PC-3 (cell line): Measurements from ENCODE around the gene CFH. TPM values are rescaled to one million over a fixed set of nuclear protein-coding genes. Genes with fewer than 3 reads are reported as not detected.

Source experiments
- ATAC-seq: fragments of 200-7000 bp; cut with Tn5 transposase; 2 replicates; pipeline ENCODE4 v1.9.1; 2020; ENCODE audit warnings: mild to moderate bottlenecking, moderate library complexity
- BruUV-seq: library from RNA; stranded (reverse); fragments of 400-500 nt; replicated peaks from 2 replicates; lab custom pipeline; 2021; lab: Mats Ljungman, UMichigan
- CTCF ChIA-PET: fragments of 300-600 bp; sonication (Branson Sonifier 250); formaldehyde crosslinking; loops from one replicate; lab custom pipeline; 2022; ENCODE audit warnings: antibody characterized with exemption; lab: Charles Lee
- POLR2A ChIA-PET: fragments of 300-600 bp; sonication (Branson Sonifier 250); formaldehyde crosslinking; loops from one replicate; lab custom pipeline; 2022; ENCODE audit warnings: antibody characterized with exemption; ENCODE audit not compliant: unreplicated experiment; lab: Charles Lee
- DNase-seq: peaks from one replicate; pipeline ENCODE4 v3.0.0-alpha.2; 2015
- H2AFZ ChIP-seq: fragments of 300-600 bp; sonication (generic); 2 replicates; pipeline ENCODE4 v1.6.0; 2016; ENCODE audit warnings: antibody characterized with exemption, low read length
- H3F3A ChIP-seq: fragments of 300-600 bp; sonication (generic); one replicate; pipeline ENCODE4 v1.6.0; 2017; ENCODE audit warnings: antibody characterized with exemption, low read length, control low read depth, mild to moderate bottlenecking; ENCODE audit not compliant: unreplicated experiment
- H3K27ac ChIP-seq: fragments of 300-600 bp; sonication (generic); 2 replicates; pipeline ENCODE4 v1.5.1; 2016; ENCODE audit warnings: mild to moderate bottlenecking, low read length
- H3K27me3 ChIP-seq: fragments of 300-600 bp; sonication (generic); 2 replicates; pipeline ENCODE4 v1.6.1; 2016; ENCODE audit warnings: low read length, mixed read lengths
- H3K36me3 ChIP-seq: fragments of 300-600 bp; sonication (generic); 2 replicates; pipeline ENCODE4 v1.6.1; 2016; ENCODE audit warnings: low read depth, mixed run types, low read length, mixed read lengths
- H3K4me1 ChIP-seq: fragments of 300-600 bp; sonication (generic); 2 replicates; pipeline ENCODE4 v1.5.1; 2016; ENCODE audit warnings: low read length; ENCODE audit not compliant: insufficient read depth
- H3K4me2 ChIP-seq: fragments of 300-600 bp; sonication (generic); 2 replicates; pipeline ENCODE4 v1.6.0; 2016; ENCODE audit warnings: low read length
- H3K4me3 ChIP-seq: fragments of 300-600 bp; sonication (generic); 2 replicates; pipeline ENCODE4 v1.5.1; 2016; ENCODE audit warnings: mild to moderate bottlenecking, low read length, mixed read lengths
- H3K79me2 ChIP-seq: fragments of 300-600 bp; sonication (generic); 2 replicates; pipeline ENCODE4 v1.6.1; 2017; ENCODE audit warnings: low read length, mixed read lengths
- H3K9ac ChIP-seq: fragments of 300-600 bp; sonication (generic); 2 replicates; pipeline ENCODE4 v1.6.0; 2016; ENCODE audit warnings: mild to moderate bottlenecking, low read length
- H3K9me2 ChIP-seq: fragments of 300-600 bp; sonication (generic); replicated peaks from 2 replicates; pipeline ENCODE4 v1.6.1; 2016; ENCODE audit warnings: mixed run types, low read length, mixed read lengths
- H3K9me3 ChIP-seq: fragments of 300-600 bp; sonication (generic); 2 replicates; pipeline ENCODE4 v1.6.1; 2016; ENCODE audit warnings: low read length, mixed read lengths
- H4K20me1 ChIP-seq: fragments of 300-600 bp; sonication (generic); 2 replicates; pipeline ENCODE4 v1.6.1; 2016; ENCODE audit warnings: low read length, mixed read lengths
- EZH2 ChIP-seq: fragments of 300-600 bp; sonication (generic); IDR thresholded peaks from one replicate; pipeline ENCODE4 v1.6.1; 2017; ENCODE audit warnings: antibody characterized with exemption, mild to moderate bottlenecking, low read length; ENCODE audit not compliant: unreplicated experiment
- EZH2phosphoT487 ChIP-seq: fragments of 300-600 bp; sonication (generic); IDR thresholded peaks from 2 replicates; pipeline ENCODE4 v1.6.1; 2018; ENCODE audit warnings: mild to moderate bottlenecking, antibody characterized with exemption, low read length, borderline replicate concordance
- intact Hi-C: fragments of 100-400 bp; cut with micrococcal nuclease; formaldehyde crosslinking; loops from 2 replicates; pipeline ENCODE4 v1.9.0; 2023
- total RNA-seq: library from RNA; depleted of rRNA; stranded (reverse); fragments of >200 nt; gene quantifications from 2 replicates; pipeline ENCODE4 v1.2.3, GENCODE V29; 2014
- TF ChIP-seq, protein P1 (sequence below): fragments of 300-600 bp; sonication (generic); conservative IDR thresholded peaks from 2 replicates; pipeline ENCODE4 v1.5.1; 2017; ENCODE audit warnings: antibody characterized with exemption, low read depth, mild to moderate bottlenecking, low read length

CFH gene
- total RNA-seq, 1 experiment from 2014 or later, result 0.80 TPM

DNA sequence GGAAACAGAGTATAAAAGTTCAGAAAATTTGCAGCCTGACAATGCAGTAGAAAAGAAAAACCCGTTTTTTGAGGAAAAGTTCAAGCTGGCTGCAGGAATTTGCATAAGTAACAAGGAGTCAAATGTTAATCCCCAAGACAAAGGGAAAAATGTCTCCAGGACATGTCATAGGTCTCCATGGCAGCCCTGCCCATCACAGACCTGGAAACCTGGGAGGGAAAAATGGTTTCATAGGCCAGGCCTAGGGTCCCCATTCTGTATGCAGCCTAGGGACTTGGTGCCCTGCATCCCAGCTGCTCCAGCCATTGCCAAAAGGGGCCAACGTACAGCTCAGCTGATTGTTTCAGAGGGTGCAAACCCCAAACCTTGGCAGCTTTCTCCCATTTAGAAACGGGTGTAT is 40.0 kb upstream of the CFH start:
- CTCF ChIA-PET, result no interaction called here
- TF ChIP-seq, protein P1, sequence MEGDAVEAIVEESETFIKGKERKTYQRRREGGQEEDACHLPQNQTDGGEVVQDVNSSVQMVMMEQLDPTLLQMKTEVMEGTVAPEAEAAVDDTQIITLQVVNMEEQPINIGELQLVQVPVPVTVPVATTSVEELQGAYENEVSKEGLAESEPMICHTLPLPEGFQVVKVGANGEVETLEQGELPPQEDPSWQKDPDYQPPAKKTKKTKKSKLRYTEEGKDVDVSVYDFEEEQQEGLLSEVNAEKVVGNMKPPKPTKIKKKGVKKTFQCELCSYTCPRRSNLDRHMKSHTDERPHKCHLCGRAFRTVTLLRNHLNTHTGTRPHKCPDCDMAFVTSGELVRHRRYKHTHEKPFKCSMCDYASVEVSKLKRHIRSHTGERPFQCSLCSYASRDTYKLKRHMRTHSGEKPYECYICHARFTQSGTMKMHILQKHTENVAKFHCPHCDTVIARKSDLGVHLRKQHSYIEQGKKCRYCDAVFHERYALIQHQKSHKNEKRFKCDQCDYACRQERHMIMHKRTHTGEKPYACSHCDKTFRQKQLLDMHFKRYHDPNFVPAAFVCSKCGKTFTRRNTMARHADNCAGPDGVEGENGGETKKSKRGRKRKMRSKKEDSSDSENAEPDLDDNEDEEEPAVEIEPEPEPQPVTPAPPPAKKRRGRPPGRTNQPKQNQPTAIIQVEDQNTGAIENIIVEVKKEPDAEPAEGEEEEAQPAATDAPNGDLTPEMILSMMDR, result no peak
- TF ChIP-seq EZH2, result no peak
- TF ChIP-seq EZH2phosphoT487, result no peak

DNA sequence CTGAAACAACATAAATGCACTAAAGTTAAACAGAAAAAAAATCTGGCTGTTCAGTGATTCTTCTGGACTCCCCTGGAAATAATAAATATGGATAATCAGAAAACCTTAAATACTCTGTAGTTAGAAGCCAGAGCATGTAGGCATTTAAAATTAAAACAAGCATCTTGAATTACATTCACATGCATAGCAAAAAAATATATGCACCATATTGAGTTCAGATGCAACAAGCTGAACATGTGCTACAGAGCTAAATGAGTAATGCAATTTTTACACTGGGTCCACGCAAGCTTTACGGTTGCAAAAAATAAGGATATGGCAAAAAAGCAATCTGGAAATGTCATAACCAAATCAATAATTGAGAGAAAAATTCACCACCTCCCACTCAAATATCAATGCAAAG is 32.1 kb upstream of the CFH start:
- Histone ChIP-seq H4K20me1 (no peaks in the 10 kb centered on the region), H3K9me3 (no peaks in the 10 kb centered on the region), H3K27ac (no peak overlapping the region), H2AFZ (no peak overlapping the region), H3F3A (no peaks in the 10 kb centered on the region), H3K4me3 (no peak overlapping the region), H3K36me3 (no peaks in the 10 kb centered on the region), H3K4me1 (no peaks in the 10 kb centered on the region), H3K4me2 (no peak overlapping the region), H3K79me2 (no peaks in the 10 kb centered on the region), H3K9me2 (no peaks in the 10 kb centered on the region), H3K27me3 (no peaks in the 10 kb centered on the region), H3K9ac (no peak overlapping the region)
- ChIA-PET CTCF (no interaction called here), POLR2A (no interaction called here)
- ATAC-seq (no peak), DNase-seq (no peak)
- intact Hi-C loops, result no loop called here
- TF ChIP-seq EZH2, result no peak
- TF ChIP-seq, protein P1, result no peak
- no TSS peak for BruUV-seq

More for the DNA sequence above, 40.0 kb upstream of the CFH start:
- no TSS peak for BruUV-seq
- Histone ChIP-seq H3K79me2 (no peaks in the 10 kb centered on the region), H3K9me2 (no peaks in the 10 kb centered on the region), H2AFZ (no peak overlapping the region), H3F3A (no peaks in the 10 kb centered on the region), H3K27me3 (no peaks in the 10 kb centered on the region), H3K9ac (no peak overlapping the region), H4K20me1 (no peaks in the 10 kb centered on the region), H3K4me3 (no peak overlapping the region), H3K27ac (no peak overlapping the region), H3K4me2 (no peak overlapping the region), H3K9me3 (no peaks in the 10 kb centered on the region), H3K4me1 (no peaks in the 10 kb centered on the region; the same call in 1 of the 2 replicates), H3K36me3 (no peaks in the 10 kb centered on the region)
- intact Hi-C loops, result no loop called here
- DNase-seq (no peak), ATAC-seq (no peak)
- POLR2A ChIA-PET, result no interaction called here

DNA sequence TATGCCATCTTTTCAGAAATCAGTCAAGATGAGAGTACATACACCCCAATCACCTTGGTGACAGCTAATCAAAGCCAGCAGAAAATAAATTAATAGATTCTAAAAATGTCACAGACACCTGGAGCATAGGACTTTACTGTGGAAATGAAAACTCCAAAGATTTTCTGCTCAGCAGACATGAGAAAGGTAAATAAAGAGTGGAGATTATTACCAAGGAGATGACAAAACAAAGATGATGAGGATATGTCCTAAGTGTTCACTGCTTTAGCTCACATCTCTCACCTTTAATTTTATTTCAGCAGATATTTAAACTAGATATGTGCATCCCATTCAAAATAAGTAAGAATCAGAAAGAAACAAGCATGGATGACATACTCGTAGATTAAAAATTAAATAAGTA is 28.8 kb upstream of the CFH start:
- TF ChIP-seq EZH2phosphoT487 (no peak), EZH2 (no peak)
- TF ChIP-seq, protein P1, result no peak
- intact Hi-C loops, result no loop called here
- Histone ChIP-seq H3K4me3 (no peak overlapping the region), H3K4me2 (no peak overlapping the region), H3F3A (no peaks in the 10 kb centered on the region), H3K27ac (no peak overlapping the region), H3K27me3 (no peaks in the 10 kb centered on the region), H3K4me1 (no peaks in the 10 kb centered on the region), H3K36me3 (no peaks in the 10 kb centered on the region), H3K9me3 (no peaks in the 10 kb centered on the region), H4K20me1 (no peaks in the 10 kb centered on the region), H3K79me2 (no peaks in the 10 kb centered on the region), H3K9me2 (no peaks in the 10 kb centered on the region), H3K9ac (no peak overlapping the region), H2AFZ (no peak overlapping the region)
- no TSS peak for BruUV-seq
- ChIA-PET CTCF (no interaction called here), POLR2A (no interaction called here)
- DNase-seq, result no peak
- no peak for ATAC-seq
